ENCODE measurements around the gene HUS1.
"Not testable (repeated sequence)": the region's sequence is repeated elsewhere in the genome, so short reads cannot be mapped to it uniquely, and the experiment has no call there.

HUS1 gene

GRCh38 chr7:47979145-47979831 lies at the start of gene HUS1:
TSS of gene HUS1 (minus strand) at chr7:47979615. CDS start at chr7:47979519, 96 bp downstream.
- DNase-seq = peak; percentile 89 to 90

GRCh38 chr7:48028938-48029337 lies 49.5 kb upstream of the HUS1 start, which contains the start of gene SUN3:
TSS of gene SUN3 (minus strand) at chr7:48029107. CDS start at chr7:48028938, 169 bp downstream.
- DNase-seq = no peak

- DNase-seq = no peak
These were observed 46.2 kb upstream of the HUS1 start for GRCh38 chr7:48025624-48026023.

- DNase-seq = no peak
These were observed 38.3 kb upstream of the HUS1 start for GRCh38 chr7:48017674-48018073.

- no peak for DNase-seq
These were observed 37.2 kb upstream of the HUS1 start for GRCh38 chr7:48016641-48017040.

- no peak for DNase-seq
These were observed 32.5 kb upstream of the HUS1 start for GRCh38 chr7:48011951-48012350.

- no peak for DNase-seq
These were observed 31.9 kb upstream of the HUS1 start for GRCh38 chr7:48011323-48011722.

GRCh38 chr7:48009954-48010353 lies 30.5 kb upstream of the HUS1 start:
- no peak for DNase-seq

- no peak for DNase-seq
These were observed 29.8 kb upstream of the HUS1 start for GRCh38 chr7:48009257-48009656.

- no peak for DNase-seq
These were observed 27.5 kb upstream of the HUS1 start for GRCh38 chr7:48006866-48007265.

GRCh38 chr7:48004638-48005037 lies 25.2 kb upstream of the HUS1 start:
- DNase-seq = no peak

- no peak for DNase-seq
These were observed 24.6 kb upstream of the HUS1 start for GRCh38 chr7:48004032-48004431.

GRCh38 chr7:48000164-48000563 lies 20.7 kb upstream of the HUS1 start:
- DNase-seq = not testable (repeated sequence)

GRCh38 chr7:47999413-47999812 lies 20.0 kb upstream of the HUS1 start:
- DNase-seq = no peak

- DNase-seq = no peak
These were observed 13.0 kb upstream of the HUS1 start for GRCh38 chr7:47992446-47992845.

GRCh38 chr7:47991741-47992311 lies 12.4 kb upstream of the HUS1 start:
- DNase-seq = peak; percentile 77 to 82

- no peak for DNase-seq
These were observed 11.9 kb upstream of the HUS1 start for GRCh38 chr7:47991270-47991669.

GRCh38 chr7:47990592-47990991 lies 11.2 kb upstream of the HUS1 start:
- no peak for DNase-seq

GRCh38 chr7:47989607-47990400 lies 10.4 kb upstream of the HUS1 start:
- DNase-seq = not testable (repeated sequence)

GRCh38 chr7:47988496-47989386 lies 9.3 kb upstream of the HUS1 start:
- no peak for DNase-seq

- no peak for DNase-seq
These were observed 3.2 kb upstream of the HUS1 start for GRCh38 chr7:47982610-47983009.

GRCh38 chr7:47980648-47981047 lies 1.2 kb upstream of the HUS1 start:
- DNase-seq = not testable (repeated sequence)

GRCh38 chr7:47979832-47980181 lies 392 bp upstream of the HUS1 start:
- no peak for DNase-seq
